ENCODE measurements around the gene PXYLP1.

The PXYLP1 gene

DNA sequence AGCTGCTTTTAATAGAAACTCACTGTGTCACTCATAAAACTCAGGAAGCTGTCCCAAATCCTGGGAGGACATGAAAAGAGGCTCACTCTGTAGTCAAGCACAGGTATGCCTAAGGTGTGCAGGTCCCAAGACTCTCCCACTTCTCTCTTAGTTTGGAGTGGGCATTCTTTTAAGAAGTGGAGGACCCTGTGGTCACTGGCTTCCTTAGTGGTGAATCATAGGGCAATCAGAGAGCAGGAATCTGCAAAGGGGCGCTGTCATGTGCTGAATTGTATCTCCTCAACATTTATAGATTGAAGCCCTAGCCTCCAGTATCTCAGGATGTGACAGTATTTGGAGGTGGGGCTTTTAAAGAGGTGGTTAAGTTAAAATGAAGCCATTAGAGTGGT, 89.5 kb downstream of the PXYLP1 start:
- Histone ChIP-seq H3K4me1 (ENCODE audit: insufficient read depth, low read length) (no peaks in the 10 kb centered on the region), H3K4me3 (ENCODE audit: low read depth in 1 of 2, low read length in 2 of 2) (no peak overlapping the region), H3K4me2 (ENCODE audit: insufficient read depth, low read length) (no peak overlapping the region), H3K27me3 (ENCODE audit: insufficient read depth, low read length, poor library complexity) (no peaks in the 10 kb centered on the region), H2AFZ (ENCODE audit: low read depth, low read length) (no peak overlapping the region), H3K36me3 (ENCODE audit: insufficient read depth, low read length) (no peaks in the 10 kb centered on the region), H3K79me2 (ENCODE audit: insufficient read depth, low read length) (no peaks in the 10 kb centered on the region), H3K9ac (ENCODE audit: low read depth, low read length) (no peak overlapping the region), H3K27ac (ENCODE audit: low read length) (no peak overlapping the region), H3K9me3 (ENCODE audit: insufficient read depth, low read length, severe bottlenecking) (no peaks in the 10 kb centered on the region), H4K20me1 (ENCODE audit: insufficient read depth, low read length) (no peaks in the 10 kb centered on the region)
- ATAC-seq (ENCODE audit: insufficient read depth, low read depth) (no peak), DNase-seq (no peak)
- TF ChIP-seq EZH2 (IDR thresholded peaks at IDR 0.05; ENCODE audit: borderline replicate concordance, low read depth, low read length, severe bottlenecking) = no peak
- TF ChIP-seq, protein P1, sequence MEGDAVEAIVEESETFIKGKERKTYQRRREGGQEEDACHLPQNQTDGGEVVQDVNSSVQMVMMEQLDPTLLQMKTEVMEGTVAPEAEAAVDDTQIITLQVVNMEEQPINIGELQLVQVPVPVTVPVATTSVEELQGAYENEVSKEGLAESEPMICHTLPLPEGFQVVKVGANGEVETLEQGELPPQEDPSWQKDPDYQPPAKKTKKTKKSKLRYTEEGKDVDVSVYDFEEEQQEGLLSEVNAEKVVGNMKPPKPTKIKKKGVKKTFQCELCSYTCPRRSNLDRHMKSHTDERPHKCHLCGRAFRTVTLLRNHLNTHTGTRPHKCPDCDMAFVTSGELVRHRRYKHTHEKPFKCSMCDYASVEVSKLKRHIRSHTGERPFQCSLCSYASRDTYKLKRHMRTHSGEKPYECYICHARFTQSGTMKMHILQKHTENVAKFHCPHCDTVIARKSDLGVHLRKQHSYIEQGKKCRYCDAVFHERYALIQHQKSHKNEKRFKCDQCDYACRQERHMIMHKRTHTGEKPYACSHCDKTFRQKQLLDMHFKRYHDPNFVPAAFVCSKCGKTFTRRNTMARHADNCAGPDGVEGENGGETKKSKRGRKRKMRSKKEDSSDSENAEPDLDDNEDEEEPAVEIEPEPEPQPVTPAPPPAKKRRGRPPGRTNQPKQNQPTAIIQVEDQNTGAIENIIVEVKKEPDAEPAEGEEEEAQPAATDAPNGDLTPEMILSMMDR (IDR thresholded peaks at IDR 0.05; ENCODE audit: borderline replicate concordance, extremely low read depth, low read length, poor library complexity, severe bottlenecking) = no peak

DNA sequence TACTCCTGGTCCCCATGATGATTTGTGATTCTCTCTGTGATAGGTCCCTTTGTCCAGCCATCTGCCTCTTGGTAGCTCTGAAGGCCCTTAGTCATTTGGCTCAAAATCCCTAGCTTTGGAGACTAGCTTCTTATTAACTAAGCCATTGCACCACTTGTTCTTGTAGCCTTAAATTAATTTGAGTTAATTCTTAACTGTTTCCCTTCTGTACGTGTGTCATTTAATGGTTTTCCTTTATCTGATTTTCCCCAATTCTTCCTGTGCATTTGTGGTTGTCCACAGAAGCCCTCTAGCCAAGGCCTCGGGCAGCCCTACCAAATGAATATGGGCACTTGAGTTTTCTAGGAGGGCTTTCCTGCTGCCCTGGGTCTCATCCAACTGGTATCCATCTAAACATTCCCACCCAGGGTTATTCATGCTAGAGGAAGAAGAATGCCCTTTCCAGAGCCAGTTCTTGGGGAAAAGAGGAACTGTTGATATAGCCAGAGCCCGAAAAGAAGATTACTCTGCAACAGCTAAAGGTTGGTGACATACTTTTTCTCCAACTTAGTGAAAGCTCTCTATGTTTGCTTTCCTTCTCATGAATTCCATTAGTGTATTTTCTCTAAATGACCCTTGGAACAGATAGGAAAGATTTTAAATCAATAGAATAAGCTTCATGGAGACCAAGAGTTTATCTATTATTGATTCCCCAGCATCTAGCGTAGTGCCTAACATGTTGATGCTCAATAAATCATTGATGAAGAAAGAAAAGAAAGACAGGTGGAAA, 92.5 kb downstream of the PXYLP1 start:
- TF ChIP-seq EZH2 (IDR thresholded peaks at IDR 0.05; ENCODE audit: borderline replicate concordance, low read depth, low read length, severe bottlenecking) = no peak
- TF ChIP-seq, protein P1 (IDR thresholded peaks at IDR 0.05; ENCODE audit: borderline replicate concordance, extremely low read depth, low read length, poor library complexity, severe bottlenecking) = no peak
- no peak for ATAC-seq (ENCODE audit: insufficient read depth, low read depth)
- Histone ChIP-seq H2AFZ (ENCODE audit: low read depth, low read length) (no peak overlapping the region), H3K9me3 (ENCODE audit: insufficient read depth, low read length, severe bottlenecking) (no peaks in the 10 kb centered on the region), H3K9ac (ENCODE audit: low read depth, low read length) (no peak overlapping the region), H3K27ac (ENCODE audit: low read length) (no peak overlapping the region), H3K27me3 (ENCODE audit: insufficient read depth, low read length, poor library complexity) (no peaks in the 10 kb centered on the region), H3K4me3 (ENCODE audit: low read depth in 1 of 2, low read length in 2 of 2) (no peak overlapping the region), H3K4me1 (ENCODE audit: insufficient read depth, low read length) (no peaks in the 10 kb centered on the region), H3K36me3 (ENCODE audit: insufficient read depth, low read length) (no peaks in the 10 kb centered on the region), H4K20me1 (ENCODE audit: insufficient read depth, low read length) (no peaks in the 10 kb centered on the region), H3K4me2 (ENCODE audit: insufficient read depth, low read length) (no peak overlapping the region), H3K79me2 (ENCODE audit: insufficient read depth, low read length) (no peaks in the 10 kb centered on the region)
- no peak for DNase-seq

DNA sequence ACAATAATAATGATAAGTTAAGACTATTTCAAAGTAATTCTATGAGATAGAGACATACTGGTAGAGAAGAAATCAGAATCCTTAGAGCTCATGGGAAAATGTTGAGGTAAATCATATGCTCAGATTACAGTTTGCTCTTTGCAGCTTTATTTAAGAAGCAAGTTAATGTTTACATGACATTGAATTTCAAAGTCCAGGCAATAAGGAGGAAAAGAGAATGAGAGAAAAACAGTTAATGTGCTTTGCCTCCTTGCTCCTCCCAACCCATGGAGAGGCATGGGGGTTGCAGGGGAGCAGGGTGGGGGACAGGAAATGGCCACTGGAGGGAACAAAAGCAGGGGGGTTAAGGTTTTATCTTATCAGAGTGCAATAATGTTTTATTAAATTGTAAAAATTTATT, 94.5 kb downstream of the PXYLP1 start:
- DNase-seq (no peak), ATAC-seq (ENCODE audit: insufficient read depth, low read depth) (no peak)
- H3K4me1 ChIP-seq (ENCODE audit: insufficient read depth, low read length) = no peaks in the 10 kb centered on the region
- H3K9ac ChIP-seq (ENCODE audit: low read depth, low read length) = no peak overlapping the region
- no peak overlapping the region for H2AFZ ChIP-seq (ENCODE audit: low read depth, low read length)
- H3K4me2 ChIP-seq (ENCODE audit: insufficient read depth, low read length) = no peak overlapping the region
- H3K4me3 ChIP-seq (ENCODE audit: low read depth in 1 of 2, low read length in 2 of 2) = no peak overlapping the region
- no peaks in the 10 kb centered on the region for H3K9me3 ChIP-seq (ENCODE audit: insufficient read depth, low read length, severe bottlenecking)
- H3K27me3 ChIP-seq (ENCODE audit: insufficient read depth, low read length, poor library complexity) = no peaks in the 10 kb centered on the region
- TF ChIP-seq EZH2 (IDR thresholded peaks at IDR 0.05; ENCODE audit: borderline replicate concordance, low read depth, low read length, severe bottlenecking) = no peak
- TF ChIP-seq, protein P1 (IDR thresholded peaks at IDR 0.05; ENCODE audit: borderline replicate concordance, extremely low read depth, low read length, poor library complexity, severe bottlenecking) = no peak
- H3K79me2 ChIP-seq (ENCODE audit: insufficient read depth, low read length) = no peaks in the 10 kb centered on the region
- no peaks in the 10 kb centered on the region for H3K36me3 ChIP-seq (ENCODE audit: insufficient read depth, low read length)
- H4K20me1 ChIP-seq (ENCODE audit: insufficient read depth, low read length) = no peaks in the 10 kb centered on the region
- H3K27ac ChIP-seq (ENCODE audit: low read length) = no peak overlapping the region

All from DND-41 (cell line).